ENCODE results near the gene RASA2. TPM values are rescaled to one million over a fixed set of nuclear protein-coding genes. Genes with fewer than 3 reads are reported as not detected.

RASA2 gene
- polyA plus RNA-seq, 1 donor (not counting 4 experiments of a cell fraction or from before 2014, with no cell fraction given) = 10.3 TPM

- H3K79me2 ChIP-seq (ENCODE audit: control insufficient read depth, insufficient read depth, low read length) = no peaks in the 10 kb centered on the region
- FAIRE-seq (no peak), DNase-seq (ENCODE audit: low read depth, low spot score) (no peak)
- H3K4me1 ChIP-seq (ENCODE audit: control insufficient read depth, extremely low read depth, insufficient read depth, low read length) = no peaks in the 10 kb centered on the region
- no peaks in the 10 kb centered on the region for H3K27me3 ChIP-seq (ENCODE audit: control insufficient read depth, extremely low read depth, insufficient read depth, low read length)
- no peak overlapping the region for H3K9ac ChIP-seq (ENCODE audit: control insufficient read depth, extremely low read depth, insufficient read depth, low read length)
- no peak overlapping the region for H3K4me3 ChIP-seq (ENCODE audit: control insufficient read depth in 2 of 3, extremely low read depth in 1 of 3, insufficient read depth in 2 of 3, low read depth in 1 of 3, low read length in 3 of 3)
- dilution Hi-C loops (cut with MboI; ENCODE audit: extremely low pct_ligation_motif_present, low sequenced_read_pairs) = no loop called here
- H2AFZ ChIP-seq (ENCODE audit: control insufficient read depth, low read length) = no peak overlapping the region
- no peaks in the 10 kb centered on the region for H3K9me3 ChIP-seq (ENCODE audit: control insufficient read depth, low read depth, low read length)
- H3K4me2 ChIP-seq (ENCODE audit: control insufficient read depth, extremely low read depth, insufficient read depth, low read depth, low read length) = no peak overlapping the region
- no peak overlapping the region for H3K27ac ChIP-seq (ENCODE audit: control insufficient read depth, insufficient read depth, low read length)
- H3K36me3 ChIP-seq (ENCODE audit: control insufficient read depth in 2 of 2, extremely low read depth in 1 of 2, insufficient read depth in 2 of 2, low read length in 2 of 2) = peaks cover 7 to 24% of the 10 kb centered on the region in 2 experiments
- H3K9me1 ChIP-seq (ENCODE audit: control insufficient read depth, extremely low read depth, insufficient read depth, low read length) = no peaks in the 10 kb centered on the region
- no peak for TF ChIP-seq EZH2 (IDR thresholded peaks at IDR 0.05; ENCODE audit: low read length)
- TF ChIP-seq, protein P1, sequence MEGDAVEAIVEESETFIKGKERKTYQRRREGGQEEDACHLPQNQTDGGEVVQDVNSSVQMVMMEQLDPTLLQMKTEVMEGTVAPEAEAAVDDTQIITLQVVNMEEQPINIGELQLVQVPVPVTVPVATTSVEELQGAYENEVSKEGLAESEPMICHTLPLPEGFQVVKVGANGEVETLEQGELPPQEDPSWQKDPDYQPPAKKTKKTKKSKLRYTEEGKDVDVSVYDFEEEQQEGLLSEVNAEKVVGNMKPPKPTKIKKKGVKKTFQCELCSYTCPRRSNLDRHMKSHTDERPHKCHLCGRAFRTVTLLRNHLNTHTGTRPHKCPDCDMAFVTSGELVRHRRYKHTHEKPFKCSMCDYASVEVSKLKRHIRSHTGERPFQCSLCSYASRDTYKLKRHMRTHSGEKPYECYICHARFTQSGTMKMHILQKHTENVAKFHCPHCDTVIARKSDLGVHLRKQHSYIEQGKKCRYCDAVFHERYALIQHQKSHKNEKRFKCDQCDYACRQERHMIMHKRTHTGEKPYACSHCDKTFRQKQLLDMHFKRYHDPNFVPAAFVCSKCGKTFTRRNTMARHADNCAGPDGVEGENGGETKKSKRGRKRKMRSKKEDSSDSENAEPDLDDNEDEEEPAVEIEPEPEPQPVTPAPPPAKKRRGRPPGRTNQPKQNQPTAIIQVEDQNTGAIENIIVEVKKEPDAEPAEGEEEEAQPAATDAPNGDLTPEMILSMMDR (optimal IDR thresholded peaks at IDR 0.05 in 1 of 3, IDR thresholded peaks at IDR 0.05 in 1 of 3, conservative IDR thresholded peaks at IDR 0.05 in 1 of 3; ENCODE audit: extremely low read depth in 1 of 3, insufficient read depth in 2 of 3, low read length in 3 of 3) = no peak
- H4K20me1 ChIP-seq (ENCODE audit: control insufficient read depth, extremely low read depth, insufficient read depth, low read length) = no peaks in the 10 kb centered on the region
Measured at GRCh38 chr3:141610939-141611338, 124.1 kb downstream of the RASA2 start.

DNA sequence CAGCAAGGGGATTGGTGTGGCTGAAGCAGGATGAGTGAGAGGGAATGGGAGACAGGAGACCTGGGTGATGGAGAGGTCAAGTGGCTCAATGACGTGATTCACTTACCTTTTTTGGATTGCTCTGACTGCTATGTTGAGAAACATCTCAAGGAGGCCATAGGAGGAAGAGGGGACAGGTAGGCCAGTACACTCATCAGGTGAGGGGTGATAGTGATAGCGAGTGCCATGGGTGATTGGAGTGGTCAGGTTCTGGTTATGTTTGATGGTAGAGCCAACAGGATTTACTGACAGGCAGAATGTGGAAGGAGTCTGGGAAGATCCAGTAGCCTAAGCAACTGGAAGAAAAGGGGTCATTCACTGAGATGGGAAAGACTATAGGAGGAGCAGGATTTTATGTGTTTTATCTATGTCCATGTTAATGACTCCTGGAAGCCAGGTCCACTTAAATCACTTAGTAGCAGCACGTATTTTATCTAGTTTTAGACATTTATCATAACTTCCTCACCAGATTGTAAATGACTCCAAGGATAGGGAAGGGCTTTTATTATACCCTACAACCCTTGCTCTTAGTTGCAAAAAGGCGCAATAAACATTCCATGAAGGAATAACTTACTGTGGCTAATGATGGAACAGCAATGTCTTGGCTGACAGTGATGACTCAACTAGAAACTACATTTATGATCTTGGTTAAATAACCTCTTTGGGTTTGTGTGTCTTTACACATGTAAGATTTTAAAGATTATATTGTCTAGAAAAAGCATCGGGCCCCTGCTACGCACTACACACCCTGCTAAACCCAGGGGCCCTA, 131.5 kb downstream of the RASA2 start:
- dilution Hi-C loops (cut with MboI; ENCODE audit: extremely low pct_ligation_motif_present, low sequenced_read_pairs) = no loop called here

More for the DNA sequence above, 131.5 kb downstream of the RASA2 start:
- TF ChIP-seq, protein P1 (optimal IDR thresholded peaks at IDR 0.05 in 1 of 3, IDR thresholded peaks at IDR 0.05 in 1 of 3, conservative IDR thresholded peaks at IDR 0.05 in 1 of 3; ENCODE audit: extremely low read depth in 1 of 3, insufficient read depth in 2 of 3, low read length in 3 of 3) = no peak
- no peak for TF ChIP-seq EZH2 (IDR thresholded peaks at IDR 0.05; ENCODE audit: low read length)
- no peak overlapping the region for H3K27ac ChIP-seq (ENCODE audit: control insufficient read depth, insufficient read depth, low read length)
- peaks cover 0 to 4% of the 10 kb centered on the region in 2 experiments for H3K36me3 ChIP-seq (ENCODE audit: control insufficient read depth in 2 of 2, extremely low read depth in 1 of 2, insufficient read depth in 2 of 2, low read length in 2 of 2)
- H2AFZ ChIP-seq (ENCODE audit: control insufficient read depth, low read length) = no peak overlapping the region
- H3K4me2 ChIP-seq (ENCODE audit: control insufficient read depth, extremely low read depth, insufficient read depth, low read depth, low read length) = no peak overlapping the region
- no peaks in the 10 kb centered on the region for H4K20me1 ChIP-seq (ENCODE audit: control insufficient read depth, extremely low read depth, insufficient read depth, low read length)
- H3K9me1 ChIP-seq (ENCODE audit: control insufficient read depth, extremely low read depth, insufficient read depth, low read length) = no peaks in the 10 kb centered on the region
- no peaks in the 10 kb centered on the region for H3K9me3 ChIP-seq (ENCODE audit: control insufficient read depth, low read depth, low read length)
- no peaks in the 10 kb centered on the region for H3K79me2 ChIP-seq (ENCODE audit: control insufficient read depth, insufficient read depth, low read length)
- H3K27me3 ChIP-seq (ENCODE audit: control insufficient read depth, extremely low read depth, insufficient read depth, low read length) = no peaks in the 10 kb centered on the region
- DNase-seq (ENCODE audit: low read depth, low spot score) (no peak), FAIRE-seq (no peak)
- no peaks in the 10 kb centered on the region for H3K4me1 ChIP-seq (ENCODE audit: control insufficient read depth, extremely low read depth, insufficient read depth, low read length)
- H3K4me3 ChIP-seq (ENCODE audit: control insufficient read depth in 2 of 3, extremely low read depth in 1 of 3, insufficient read depth in 2 of 3, low read depth in 1 of 3, low read length in 3 of 3) = no peak overlapping the region
- H3K9ac ChIP-seq (ENCODE audit: control insufficient read depth, extremely low read depth, insufficient read depth, low read length) = no peak overlapping the region
